ENCODE measurements around the gene ATP5ME. TPM values are rescaled to one million over a fixed set of nuclear protein-coding genes. Genes with fewer than 3 reads are reported as not detected.

ATP5ME gene
- total and polyA plus RNA-seq, 2 of the 13 experiments (the other 11 are each of a cell fraction or from before 2014, with no cell fraction given) = 305 to 753 TPM

DNA sequence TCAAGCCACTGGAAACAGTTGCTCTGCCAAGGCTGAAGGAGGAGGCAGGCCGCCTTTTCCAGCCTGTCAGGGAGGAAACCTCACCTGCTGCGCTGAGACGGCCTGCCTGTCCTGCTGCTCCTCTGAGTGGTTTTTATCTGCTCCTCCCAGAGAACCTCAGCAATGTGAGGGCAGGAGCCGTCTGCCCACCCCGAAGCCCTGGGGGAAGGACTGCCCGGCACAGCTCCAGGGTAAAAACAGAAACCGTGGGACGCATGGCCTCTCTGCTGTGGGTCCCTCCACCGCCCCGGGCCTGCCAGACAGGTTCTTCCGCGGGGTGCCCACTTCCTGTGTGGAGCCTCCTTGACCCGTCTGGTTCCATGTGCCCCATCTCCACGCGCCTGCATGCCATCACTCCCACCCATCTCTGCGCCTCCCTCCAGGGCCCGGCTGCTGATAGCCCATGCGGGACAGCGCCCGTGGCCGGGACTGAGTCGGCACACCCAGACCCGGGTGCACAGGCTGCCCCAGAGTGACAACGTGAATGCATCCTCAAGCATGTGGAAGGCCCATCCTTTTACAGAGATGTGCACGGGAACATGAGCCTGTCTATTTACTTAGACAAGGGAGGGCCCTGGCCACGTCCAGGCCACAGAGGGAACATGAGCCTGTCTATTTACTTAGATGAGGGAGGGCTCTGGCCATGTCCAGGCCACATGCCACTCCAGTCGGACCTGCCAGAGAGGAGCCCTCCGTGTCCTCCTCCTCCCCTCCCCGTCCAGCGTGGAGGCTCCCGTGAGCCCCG lies 18.9 kb upstream of the ATP5ME start (continued):
- peak; percentile 78; the same call in 1 of the 2 replicates for TF ChIP-seq HNF1B (CRISPR knock-in tag; IDR thresholded peaks at IDR 0.05)
- peak; percentile 45; the same call in 1 of the 2 replicates for TF ChIP-seq ZNF574 (CRISPR knock-in tag; IDR thresholded peaks at IDR 0.05)
- TF ChIP-seq ZNF430 (CRISPR knock-in tag; IDR thresholded peaks at IDR 0.05) = peak; percentile 92
- TF ChIP-seq ZNF607 (CRISPR knock-in tag; IDR thresholded peaks at IDR 0.05; ENCODE audit: borderline replicate concordance) = peak; percentile 79
- TF ChIP-seq ZSCAN9 (CRISPR knock-in tag; IDR thresholded peaks at IDR 0.05; ENCODE audit: borderline replicate concordance) = peak; percentile 86; the same call in 1 of the 2 replicates
- TF ChIP-seq ZNF431 (CRISPR knock-in tag; IDR thresholded peaks at IDR 0.05; ENCODE audit: borderline replicate concordance, low read depth) = peak; percentile 74; the same call in 1 of the 2 replicates
- TF ChIP-seq, protein P1, sequence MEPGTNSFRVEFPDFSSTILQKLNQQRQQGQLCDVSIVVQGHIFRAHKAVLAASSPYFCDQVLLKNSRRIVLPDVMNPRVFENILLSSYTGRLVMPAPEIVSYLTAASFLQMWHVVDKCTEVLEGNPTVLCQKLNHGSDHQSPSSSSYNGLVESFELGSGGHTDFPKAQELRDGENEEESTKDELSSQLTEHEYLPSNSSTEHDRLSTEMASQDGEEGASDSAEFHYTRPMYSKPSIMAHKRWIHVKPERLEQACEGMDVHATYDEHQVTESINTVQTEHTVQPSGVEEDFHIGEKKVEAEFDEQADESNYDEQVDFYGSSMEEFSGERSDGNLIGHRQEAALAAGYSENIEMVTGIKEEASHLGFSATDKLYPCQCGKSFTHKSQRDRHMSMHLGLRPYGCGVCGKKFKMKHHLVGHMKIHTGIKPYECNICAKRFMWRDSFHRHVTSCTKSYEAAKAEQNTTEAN (CRISPR knock-in tag; conservative IDR thresholded peaks at IDR 0.05) = peak; percentile 85
- TF ChIP-seq, protein P2, sequence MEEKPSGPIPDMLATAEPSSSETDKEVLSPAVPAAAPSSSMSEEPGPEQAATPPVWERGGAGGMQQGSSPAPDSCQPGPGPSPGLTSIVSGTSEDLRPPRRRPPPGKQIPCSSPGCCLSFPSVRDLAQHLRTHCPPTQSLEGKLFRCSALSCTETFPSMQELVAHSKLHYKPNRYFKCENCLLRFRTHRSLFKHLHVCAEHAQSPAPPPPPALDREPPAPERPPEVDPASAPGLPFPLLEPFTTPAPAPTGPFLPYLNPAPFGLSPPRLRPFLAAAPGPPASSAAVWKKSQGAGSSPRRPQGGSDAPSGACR (CRISPR knock-in tag; IDR thresholded peaks at IDR 0.05) = 0 out of 2 replicates have a peak, but pooled peaks have one; percentile 79
- TF ChIP-seq, protein P3, sequence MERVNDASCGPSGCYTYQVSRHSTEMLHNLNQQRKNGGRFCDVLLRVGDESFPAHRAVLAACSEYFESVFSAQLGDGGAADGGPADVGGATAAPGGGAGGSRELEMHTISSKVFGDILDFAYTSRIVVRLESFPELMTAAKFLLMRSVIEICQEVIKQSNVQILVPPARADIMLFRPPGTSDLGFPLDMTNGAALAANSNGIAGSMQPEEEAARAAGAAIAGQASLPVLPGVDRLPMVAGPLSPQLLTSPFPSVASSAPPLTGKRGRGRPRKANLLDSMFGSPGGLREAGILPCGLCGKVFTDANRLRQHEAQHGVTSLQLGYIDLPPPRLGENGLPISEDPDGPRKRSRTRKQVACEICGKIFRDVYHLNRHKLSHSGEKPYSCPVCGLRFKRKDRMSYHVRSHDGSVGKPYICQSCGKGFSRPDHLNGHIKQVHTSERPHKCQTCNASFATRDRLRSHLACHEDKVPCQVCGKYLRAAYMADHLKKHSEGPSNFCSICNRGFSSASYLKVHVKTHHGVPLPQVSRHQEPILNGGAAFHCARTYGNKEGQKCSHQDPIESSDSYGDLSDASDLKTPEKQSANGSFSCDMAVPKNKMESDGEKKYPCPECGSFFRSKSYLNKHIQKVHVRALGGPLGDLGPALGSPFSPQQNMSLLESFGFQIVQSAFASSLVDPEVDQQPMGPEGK (CRISPR knock-in tag; IDR thresholded peaks at IDR 0.05) = peak; percentile 90
- TF ChIP-seq ZBTB25 (CRISPR knock-in tag; IDR thresholded peaks at IDR 0.05) = peak; percentile 53; the same call in 1 of the 2 replicates
- no peak for TF ChIP-seq ZBTB3 (CRISPR knock-in tag; IDR thresholded peaks at IDR 0.05; ENCODE audit: borderline replicate concordance, low read depth)
- TF ChIP-seq, protein P4, sequence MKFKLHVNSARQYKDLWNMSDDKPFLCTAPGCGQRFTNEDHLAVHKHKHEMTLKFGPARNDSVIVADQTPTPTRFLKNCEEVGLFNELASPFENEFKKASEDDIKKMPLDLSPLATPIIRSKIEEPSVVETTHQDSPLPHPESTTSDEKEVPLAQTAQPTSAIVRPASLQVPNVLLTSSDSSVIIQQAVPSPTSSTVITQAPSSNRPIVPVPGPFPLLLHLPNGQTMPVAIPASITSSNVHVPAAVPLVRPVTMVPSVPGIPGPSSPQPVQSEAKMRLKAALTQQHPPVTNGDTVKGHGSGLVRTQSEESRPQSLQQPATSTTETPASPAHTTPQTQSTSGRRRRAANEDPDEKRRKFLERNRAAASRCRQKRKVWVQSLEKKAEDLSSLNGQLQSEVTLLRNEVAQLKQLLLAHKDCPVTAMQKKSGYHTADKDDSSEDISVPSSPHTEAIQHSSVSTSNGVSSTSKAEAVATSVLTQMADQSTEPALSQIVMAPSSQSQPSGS (CRISPR knock-in tag; IDR thresholded peaks at IDR 0.05) = 0 out of 2 replicates have a peak, but pooled peaks have one; percentile 48
- TF ChIP-seq HDAC1 (CRISPR knock-in tag; IDR thresholded peaks at IDR 0.05) = peak; percentile 83
- no peak for TF ChIP-seq PHF21A (CRISPR knock-in tag; IDR thresholded peaks at IDR 0.05)
- no peak for TF ChIP-seq ATRX (CRISPR knock-in tag; IDR thresholded peaks at IDR 0.05; ENCODE audit: borderline replicate concordance)
- TF ChIP-seq ZNF441 (CRISPR knock-in tag; IDR thresholded peaks at IDR 0.05; ENCODE audit: borderline replicate concordance) = peak; percentile 56; the same call in 1 of the 2 replicates

Data from HepG2 (cell line).